Measurements from ENCODE around the gene GPATCH1.

- TF ChIP-seq CTCF (IDR thresholded peaks at IDR 0.05; ENCODE audit: insufficient read depth, low read length, poor library complexity, severe bottlenecking) (no peak), EZH2phosphoT487 (conservative IDR thresholded peaks at IDR 0.05; ENCODE audit: low read length) (no peak)
Observed at GRCh38 chr19:33134571-33135041, 53.6 kb downstream of the GPATCH1 start.
